OCI-LY3 (cell line): Measurements from ENCODE around the gene COL27A1.

Source experiments
- H2AFZ ChIP-seq: fragments of 200-600, 300-600 bp; shearing (Covaris generic); 2 replicates; pipeline ENCODE4 v1.6.0; 2014; ENCODE audit warnings: antibody characterized with exemption, low read depth, low read length
- H3K27ac ChIP-seq: fragments of 200-600, 300-600 bp; sonication (generic); 2 replicates; pipeline ENCODE4 v1.5.1; 2014; ENCODE audit warnings: mild to moderate bottlenecking, low read length, moderate library complexity, mixed read lengths
- H3K27me3 ChIP-seq: fragments of 200-600, 300-600 bp; sonication (generic); 2 replicates; pipeline ENCODE4 v1.6.1; 2014; ENCODE audit warnings: low read depth, low read length, mixed read lengths
- H3K36me3 ChIP-seq: fragments of 200-600, 300-600 bp; sonication (generic); replicated peaks from 2 replicates; pipeline ENCODE3; 2014; ENCODE audit warnings: low read depth, low read length, mixed read lengths
- H3K4me1 ChIP-seq: fragments of 300-600, 200-600 bp; sonication (generic); 2 replicates; pipeline ENCODE4 v1.6.1; 2014; ENCODE audit warnings: low read length, mixed read lengths
- H3K4me2 ChIP-seq: fragments of 200-600, 300-600 bp; sonication (generic); 2 replicates; pipeline ENCODE4 v1.6.1; 2014; ENCODE audit warnings: low read length, mixed read lengths
- H3K4me3 ChIP-seq: fragments of 300-600, 200-600 bp; sonication (generic); 2 replicates; pipeline ENCODE4 v1.5.1; 2014; ENCODE audit warnings: antibody characterized with exemption, mild to moderate bottlenecking, low read length, moderate library complexity
- H3K79me2 ChIP-seq: fragments of 300-600, 200-600 bp; shearing (Covaris generic); 2 replicates; pipeline ENCODE4 v1.6.1; 2014; ENCODE audit warnings: mild to moderate bottlenecking, low read length, mixed read lengths
- H3K9ac ChIP-seq: fragments of 300-600, 200-600 bp; shearing (Covaris generic); 2 replicates; pipeline ENCODE4 v1.6.0; 2014; ENCODE audit warnings: mild to moderate bottlenecking, low read length, moderate library complexity
- H3K9me3 ChIP-seq: fragments of 200-600, 300-600 bp; shearing (Covaris generic); 2 replicates; pipeline ENCODE4 v1.6.1; 2014; ENCODE audit warnings: low read length, mixed read lengths; ENCODE audit not compliant: insufficient read depth
- H4K20me1 ChIP-seq: fragments of 200-600, 300-600 bp; sonication (generic); 2 replicates; pipeline ENCODE4 v1.6.1; 2016; ENCODE audit warnings: low read length, mixed read lengths; ENCODE audit not compliant: insufficient read depth
- EZH2phosphoT487 ChIP-seq: fragments of 200-600 bp; shearing (Covaris generic); IDR thresholded peaks from 2 replicates; pipeline ENCODE4 v1.6.1; 2018; ENCODE audit warnings: antibody characterized with exemption, mixed run types, low read depth
- TF ChIP-seq, protein P1 (sequence below): fragments of 200-600, 300-600 bp; sonication (generic); IDR thresholded peaks from 2 replicates; pipeline ENCODE4 v1.5.1; 2014; ENCODE audit warnings: antibody characterized with exemption, low read length, low read depth

Gene COL27A1

DNA sequence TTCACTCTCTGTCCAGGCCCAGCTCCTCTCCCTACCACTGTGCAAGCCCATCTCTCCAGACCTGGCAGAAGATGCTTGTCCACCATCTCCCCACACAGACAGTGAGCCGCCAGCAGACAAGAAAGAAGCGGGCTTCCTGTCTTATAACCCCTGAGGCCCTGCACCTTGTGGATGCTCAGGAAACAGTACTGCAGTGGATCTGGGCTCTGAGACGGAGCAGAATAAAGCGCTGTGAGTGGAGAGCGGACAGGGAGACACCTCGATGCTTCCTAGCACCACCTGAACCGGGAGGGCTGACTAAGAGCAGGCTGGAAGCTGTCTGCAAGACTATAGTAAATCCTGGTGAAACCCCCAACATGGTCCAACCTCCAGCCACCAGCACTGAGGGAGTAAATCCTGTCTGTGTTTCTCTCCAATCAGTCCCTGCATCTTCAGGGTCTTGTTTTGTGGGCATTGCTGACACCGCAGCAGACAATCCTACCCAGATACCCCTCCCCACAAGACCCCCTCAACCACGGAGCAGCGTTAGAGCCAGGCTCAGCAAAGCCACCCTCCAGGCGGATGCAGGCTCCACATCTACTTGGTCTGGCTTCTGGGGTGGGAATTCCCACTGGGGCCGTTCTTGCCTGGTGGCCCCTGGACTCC, 193.0 kb downstream of the COL27A1 start:
- peaks cover 74% of the 10 kb centered on the region for H3K36me3 ChIP-seq
- no peaks in the 10 kb centered on the region for H3K27me3 ChIP-seq
- H3K4me3 ChIP-seq: no peak overlapping the region
- H3K4me2 ChIP-seq: peak overlapping the region; percentile 35; the same call in 1 of the 2 replicates
- H3K4me1 ChIP-seq: peaks cover 29% of the 10 kb centered on the region
- TF ChIP-seq EZH2phosphoT487: no peak
- TF ChIP-seq, protein P1, sequence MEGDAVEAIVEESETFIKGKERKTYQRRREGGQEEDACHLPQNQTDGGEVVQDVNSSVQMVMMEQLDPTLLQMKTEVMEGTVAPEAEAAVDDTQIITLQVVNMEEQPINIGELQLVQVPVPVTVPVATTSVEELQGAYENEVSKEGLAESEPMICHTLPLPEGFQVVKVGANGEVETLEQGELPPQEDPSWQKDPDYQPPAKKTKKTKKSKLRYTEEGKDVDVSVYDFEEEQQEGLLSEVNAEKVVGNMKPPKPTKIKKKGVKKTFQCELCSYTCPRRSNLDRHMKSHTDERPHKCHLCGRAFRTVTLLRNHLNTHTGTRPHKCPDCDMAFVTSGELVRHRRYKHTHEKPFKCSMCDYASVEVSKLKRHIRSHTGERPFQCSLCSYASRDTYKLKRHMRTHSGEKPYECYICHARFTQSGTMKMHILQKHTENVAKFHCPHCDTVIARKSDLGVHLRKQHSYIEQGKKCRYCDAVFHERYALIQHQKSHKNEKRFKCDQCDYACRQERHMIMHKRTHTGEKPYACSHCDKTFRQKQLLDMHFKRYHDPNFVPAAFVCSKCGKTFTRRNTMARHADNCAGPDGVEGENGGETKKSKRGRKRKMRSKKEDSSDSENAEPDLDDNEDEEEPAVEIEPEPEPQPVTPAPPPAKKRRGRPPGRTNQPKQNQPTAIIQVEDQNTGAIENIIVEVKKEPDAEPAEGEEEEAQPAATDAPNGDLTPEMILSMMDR: no peak
- H2AFZ ChIP-seq: no peak overlapping the region
- H3K27ac ChIP-seq: peak overlapping the region; percentile 91
- peak overlapping the region; percentile 46 for H3K9ac ChIP-seq
- H3K79me2 ChIP-seq: peaks cover 6% of the 10 kb centered on the region; the same call in 1 of the 2 replicates
- H4K20me1 ChIP-seq: peaks cover 16% of the 10 kb centered on the region
- no peaks in the 10 kb centered on the region for H3K9me3 ChIP-seq

GRCh38 chr9:114348906-114349482, 193.7 kb downstream of the COL27A1 start:
- H2AFZ ChIP-seq: no peak overlapping the region
- H4K20me1 ChIP-seq: peaks cover 16% of the 10 kb centered on the region
- peaks cover 29% of the 10 kb centered on the region for H3K4me1 ChIP-seq
- peak overlapping the region; percentile 35 for H3K4me2 ChIP-seq
- H3K36me3 ChIP-seq: peaks cover 72% of the 10 kb centered on the region
- no peak overlapping the region for H3K4me3 ChIP-seq
- TF ChIP-seq, protein P1: no peak
- no peak for TF ChIP-seq EZH2phosphoT487
- peak overlapping the region; percentile 46 for H3K9ac ChIP-seq
- no peaks in the 10 kb centered on the region for H3K9me3 ChIP-seq
- peak overlapping the region; percentile 91 for H3K27ac ChIP-seq
- H3K27me3 ChIP-seq: no peaks in the 10 kb centered on the region
- H3K79me2 ChIP-seq: peaks cover 6% of the 10 kb centered on the region; the same call in 1 of the 2 replicates

DNA sequence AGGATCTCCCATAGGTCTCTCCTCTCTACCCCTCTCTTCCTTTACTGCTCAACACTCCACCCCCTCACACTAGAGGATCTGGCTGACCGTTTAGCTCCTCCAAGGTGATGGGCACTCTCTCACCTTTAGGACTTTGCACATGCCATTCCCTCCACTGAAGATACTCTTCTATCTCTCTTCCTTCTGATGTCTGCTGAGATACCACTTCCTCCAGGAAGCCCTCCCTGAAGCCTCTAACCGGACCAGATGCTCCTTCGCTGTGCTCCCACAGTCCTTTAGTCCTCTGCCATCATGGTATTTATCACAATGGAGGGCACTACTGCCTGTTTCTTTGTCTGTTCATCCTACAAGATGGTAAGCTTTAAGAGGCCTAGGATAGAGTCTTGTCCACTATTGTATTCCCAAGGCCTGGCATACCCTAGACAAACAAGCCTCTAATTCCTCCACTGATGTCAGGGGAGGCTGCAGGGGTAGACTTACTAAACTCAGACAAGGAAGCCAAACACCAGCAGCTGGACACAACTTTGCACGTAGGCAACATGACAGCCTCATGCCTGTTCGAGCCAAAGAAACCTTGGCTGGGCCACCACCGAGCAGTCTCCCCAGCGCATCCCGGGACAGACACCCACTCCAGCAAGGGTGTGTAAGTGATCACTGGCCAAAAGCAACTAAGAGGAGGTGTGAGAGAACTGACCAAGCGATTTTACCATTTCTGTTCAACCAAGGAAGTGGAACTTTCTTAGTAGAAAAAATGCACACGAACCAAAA, 194.6 kb downstream of the COL27A1 start:
- Histone ChIP-seq H3K4me1 (peaks cover 29% of the 10 kb centered on the region), H2AFZ (no peak overlapping the region), H3K36me3 (peaks cover 64% of the 10 kb centered on the region), H3K79me2 (peaks cover 6% of the 10 kb centered on the region; the same call in 1 of the 2 replicates), H3K27me3 (no peaks in the 10 kb centered on the region), H3K27ac (peak overlapping the region; percentile 91), H3K9me3 (no peaks in the 10 kb centered on the region), H3K4me3 (no peak overlapping the region), H4K20me1 (peaks cover 16% of the 10 kb centered on the region), H3K4me2 (peak overlapping the region; percentile 29), H3K9ac (peak overlapping the region; percentile 34)
- TF ChIP-seq EZH2phosphoT487: no peak
- TF ChIP-seq, protein P1: no peak
